GM06990 (cell line): ENCODE results near the gene MRPL55.

ENCODE experiments used
- DNase-seq: peaks from one replicate; pipeline ENCODE4 v3.0.0-alpha.2; 2011; ENCODE audit not compliant: insufficient read length; ENCODE audit errors: extremely low read depth
- H3K27me3 ChIP-seq: replicated peaks from 2 replicates; pipeline ENCODE4 v1.6.0; 2011; ENCODE audit warnings: low read length; ENCODE audit not compliant: control insufficient read depth, insufficient read depth
- H3K36me3 ChIP-seq: 2 replicates; pipeline ENCODE4 v1.5.1; 2011; ENCODE audit warnings: low read length; ENCODE audit not compliant: control insufficient read depth, insufficient read depth
- H3K4me3 ChIP-seq: replicated peaks from 2 replicates; pipeline ENCODE4 v1.5.1; 2011; ENCODE audit warnings: low read depth, mild to moderate bottlenecking, control low read depth, low read length
- TF ChIP-seq, protein P1 (sequence below): IDR thresholded peaks from 2 replicates; pipeline ENCODE4 v1.5.1; 2011; ENCODE audit warnings: low read length, control low read depth, mild to moderate bottlenecking, inconsistent platforms; ENCODE audit not compliant: insufficient read depth, poor library complexity, severe bottlenecking

The MRPL55 gene

DNA sequence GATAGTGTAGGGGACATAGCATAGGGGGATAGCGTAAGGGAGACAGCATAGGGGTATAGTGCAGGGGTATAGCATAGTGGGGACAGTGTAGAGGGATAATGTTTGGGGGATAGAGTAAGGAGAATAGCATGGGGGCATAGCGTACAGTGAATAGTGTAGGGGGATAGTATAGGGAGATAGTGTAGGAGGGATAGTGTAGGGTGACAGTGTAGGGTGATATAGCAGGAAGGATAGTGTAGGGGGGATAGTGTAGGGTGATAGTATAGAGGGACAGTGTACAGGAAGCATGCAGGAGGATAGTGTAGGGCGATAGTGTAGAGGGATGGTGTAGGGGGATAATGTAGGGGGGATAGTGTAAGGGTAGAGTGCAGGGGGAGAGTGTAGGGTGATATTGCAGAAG is 38.2 kb downstream of the MRPL55 start:
- H3K4me3 ChIP-seq: no peak overlapping the region
- DNase-seq: no peak
- no peaks in the 10 kb centered on the region; the same call in 1 of the 2 replicates for H3K27me3 ChIP-seq
- H3K36me3 ChIP-seq: no peaks in the 10 kb centered on the region
- TF ChIP-seq, protein P1, sequence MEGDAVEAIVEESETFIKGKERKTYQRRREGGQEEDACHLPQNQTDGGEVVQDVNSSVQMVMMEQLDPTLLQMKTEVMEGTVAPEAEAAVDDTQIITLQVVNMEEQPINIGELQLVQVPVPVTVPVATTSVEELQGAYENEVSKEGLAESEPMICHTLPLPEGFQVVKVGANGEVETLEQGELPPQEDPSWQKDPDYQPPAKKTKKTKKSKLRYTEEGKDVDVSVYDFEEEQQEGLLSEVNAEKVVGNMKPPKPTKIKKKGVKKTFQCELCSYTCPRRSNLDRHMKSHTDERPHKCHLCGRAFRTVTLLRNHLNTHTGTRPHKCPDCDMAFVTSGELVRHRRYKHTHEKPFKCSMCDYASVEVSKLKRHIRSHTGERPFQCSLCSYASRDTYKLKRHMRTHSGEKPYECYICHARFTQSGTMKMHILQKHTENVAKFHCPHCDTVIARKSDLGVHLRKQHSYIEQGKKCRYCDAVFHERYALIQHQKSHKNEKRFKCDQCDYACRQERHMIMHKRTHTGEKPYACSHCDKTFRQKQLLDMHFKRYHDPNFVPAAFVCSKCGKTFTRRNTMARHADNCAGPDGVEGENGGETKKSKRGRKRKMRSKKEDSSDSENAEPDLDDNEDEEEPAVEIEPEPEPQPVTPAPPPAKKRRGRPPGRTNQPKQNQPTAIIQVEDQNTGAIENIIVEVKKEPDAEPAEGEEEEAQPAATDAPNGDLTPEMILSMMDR: no peak

DNA sequence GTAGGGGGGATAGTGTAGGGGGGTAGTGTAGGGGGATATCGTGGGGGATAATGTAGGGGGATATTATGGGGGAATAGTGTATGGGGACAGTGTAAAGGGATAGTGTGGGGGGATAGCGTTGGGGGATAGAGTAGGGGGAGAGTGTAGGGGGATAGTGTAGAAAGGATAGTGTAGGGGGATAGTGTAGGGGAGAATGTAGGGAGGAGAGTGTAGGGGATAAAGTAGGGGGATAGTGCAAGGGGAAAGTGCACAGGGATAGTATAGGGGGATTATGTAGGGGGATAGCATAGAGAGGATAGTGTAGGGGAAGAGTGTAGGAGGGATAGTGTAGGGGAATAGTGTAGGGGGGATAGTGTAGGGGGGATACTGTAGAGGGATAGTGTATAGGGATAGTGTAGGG is 38.9 kb downstream of the MRPL55 start:
- no peak overlapping the region for H3K4me3 ChIP-seq
- no peaks in the 10 kb centered on the region for H3K36me3 ChIP-seq
- no peak for DNase-seq
- no peaks in the 10 kb centered on the region; the same call in 1 of the 2 replicates for H3K27me3 ChIP-seq
- TF ChIP-seq, protein P1: no peak

DNA sequence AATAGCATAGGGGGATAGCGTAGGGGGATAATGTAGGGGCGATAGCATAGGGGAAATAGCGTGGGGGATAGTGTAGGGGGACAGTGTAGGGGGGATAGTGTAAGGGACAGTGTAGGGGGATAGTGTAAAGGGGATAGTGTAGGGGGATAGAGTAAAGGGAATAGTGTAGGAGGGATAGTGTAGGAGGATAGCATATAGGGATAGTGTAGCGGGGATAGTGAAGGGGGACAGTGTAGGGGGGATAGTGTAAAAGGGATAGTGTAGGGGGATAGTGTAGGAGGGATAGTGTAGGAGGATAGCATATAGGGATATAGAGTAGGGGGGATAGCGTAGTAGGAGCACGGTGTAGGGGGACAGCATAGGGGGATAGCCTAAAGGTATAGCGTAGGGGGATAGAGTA is 40.7 kb downstream of the MRPL55 start:
- H3K27me3 ChIP-seq: no peaks in the 10 kb centered on the region; the same call in 1 of the 2 replicates

DNA sequence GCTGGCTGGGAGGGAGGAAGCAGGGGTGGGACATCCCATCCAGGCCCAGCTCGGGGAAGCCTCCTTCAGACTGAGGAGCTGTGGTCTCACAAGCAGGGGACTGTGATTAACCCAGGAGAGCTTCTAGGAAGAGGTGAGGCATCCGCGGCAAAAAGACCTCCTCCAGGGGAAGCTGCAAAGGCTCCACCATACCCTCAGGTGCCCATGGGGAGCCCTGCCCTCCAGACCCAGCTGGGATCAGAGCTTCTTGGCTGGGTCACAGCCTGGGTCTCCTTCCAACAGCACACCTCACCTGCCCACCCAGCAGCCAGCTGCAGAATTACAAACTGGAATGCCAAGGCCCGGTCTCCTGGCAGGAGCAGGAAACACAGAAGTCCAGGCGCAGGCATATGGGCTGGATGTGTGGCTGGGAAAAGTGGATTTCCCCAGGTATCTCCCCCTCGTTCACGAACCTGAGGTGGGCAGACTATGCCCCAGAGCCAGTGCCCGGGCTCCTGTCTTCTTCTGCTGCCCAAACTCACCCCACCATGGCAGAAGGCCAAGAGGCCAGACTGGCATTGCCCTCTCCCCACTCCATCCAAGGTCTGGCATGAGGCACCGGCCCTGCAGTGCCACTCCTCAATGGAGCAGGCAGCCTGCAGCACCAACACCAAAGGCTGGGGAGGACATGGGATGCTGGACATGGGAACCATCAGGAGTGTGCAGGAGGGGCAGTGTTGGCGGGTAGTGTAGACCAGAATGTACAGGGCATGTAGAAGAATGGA is 42.0 kb downstream of the MRPL55 start:
- H3K27me3 ChIP-seq: no peaks in the 10 kb centered on the region; the same call in 1 of the 2 replicates
- no peak overlapping the region for H3K4me3 ChIP-seq
- TF ChIP-seq, protein P1: no peak
- no peaks in the 10 kb centered on the region for H3K36me3 ChIP-seq
- DNase-seq: no peak

More for the DNA sequence above, 40.7 kb downstream of the MRPL55 start:
- no peak for DNase-seq
- H3K4me3 ChIP-seq: no peak overlapping the region
- TF ChIP-seq, protein P1: no peak
- no peaks in the 10 kb centered on the region for H3K36me3 ChIP-seq

DNA sequence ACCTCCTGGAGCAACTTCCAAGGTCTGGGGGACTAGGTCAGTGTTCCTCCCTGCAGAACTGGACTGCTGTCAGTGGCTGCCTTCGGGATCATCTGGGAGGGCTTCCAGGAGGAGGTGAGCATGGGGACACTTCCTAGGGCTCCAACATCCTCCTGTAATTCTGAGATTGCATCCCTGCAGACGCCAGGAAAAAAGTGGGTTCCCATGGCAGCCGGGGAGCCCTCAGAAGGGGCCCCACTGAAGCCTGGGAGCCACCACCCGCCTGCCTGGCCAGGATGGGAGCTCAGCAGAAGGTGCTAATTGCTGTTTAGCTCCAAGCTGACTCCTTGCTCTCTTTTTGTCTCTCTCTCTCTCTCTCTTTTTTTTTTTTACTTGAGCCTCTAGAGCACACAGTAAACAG is 42.7 kb downstream of the MRPL55 start:
- no peak overlapping the region for H3K4me3 ChIP-seq
- TF ChIP-seq, protein P1: no peak
- H3K36me3 ChIP-seq: no peaks in the 10 kb centered on the region
- no peak for DNase-seq
- H3K27me3 ChIP-seq: no peaks in the 10 kb centered on the region; the same call in 1 of the 2 replicates
